Measurements from ENCODE around the gene FGF1. TPM values are rescaled to one million over a fixed set of nuclear protein-coding genes. Genes with fewer than 3 reads are reported as not detected.

The FGF1 gene
- total RNA-seq, 4 donors from 2014 or later, result 0.38 to 5.4 (median 0.65) TPM

GRCh38 chr5:142615948-142616347 is 69.9 kb downstream of the FGF1 start:
- no peak overlapping the region for H3K4me3 ChIP-seq (ENCODE audit: low read depth, poor library complexity, severe bottlenecking)
- TF ChIP-seq CTCF (IDR thresholded peaks at IDR 0.05) (no peak), POLR2A (IDR thresholded peaks at IDR 0.05) (no peak)
- intact Hi-C loops (cut with DNase I; ENCODE audit: low total_unique reads), result no loop called here
- no peak for DNase-seq (ENCODE audit: low spot score in 2 of 2)
- 86 to 92% methylated on average over 2 of the region's 2 CpGs for WGBS, 2 donors

GRCh38 chr5:142614054-142614453 is 71.8 kb downstream of the FGF1 start:
- H3K4me3 ChIP-seq (ENCODE audit: low read depth, poor library complexity, severe bottlenecking), result no peak overlapping the region
- TF ChIP-seq POLR2A (IDR thresholded peaks at IDR 0.05) (no peak), CTCF (IDR thresholded peaks at IDR 0.05) (no peak)
- no peak for DNase-seq (ENCODE audit: low spot score in 2 of 2)
- 81 to 84% methylated on average over 7 of the region's 7 CpGs for WGBS, 2 donors
- intact Hi-C loops (cut with DNase I; ENCODE audit: low total_unique reads), result no loop called here

DNA sequence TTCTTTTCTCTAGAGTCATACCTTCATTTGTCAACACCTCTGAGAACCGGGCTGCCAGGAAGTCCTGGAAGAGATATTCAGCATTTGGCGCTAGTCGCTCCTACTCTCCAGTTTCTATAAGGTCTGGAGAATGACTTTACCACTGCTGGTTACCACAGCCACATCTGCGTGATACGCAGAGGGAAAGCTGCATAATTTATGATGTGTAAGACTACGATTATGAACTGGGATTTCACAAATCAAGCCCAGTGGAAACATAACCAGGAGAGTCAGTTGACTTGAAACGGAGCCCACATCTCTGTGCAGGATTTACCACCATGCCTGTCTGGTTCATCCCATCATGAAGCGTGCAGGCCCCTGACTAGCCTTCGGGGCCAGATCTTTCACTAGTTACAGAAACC is 72.6 kb downstream of the FGF1 start:
- WGBS, 2 donors, result 77 to 80% methylated on average over 9 of the region's 9 CpGs
- DNase-seq (ENCODE audit: low spot score in 2 of 2), result no peak
- intact Hi-C loops (cut with DNase I; ENCODE audit: low total_unique reads), result no loop called here
- TF ChIP-seq CTCF (IDR thresholded peaks at IDR 0.05) (no peak), POLR2A (IDR thresholded peaks at IDR 0.05) (no peak)
- no peak overlapping the region for H3K4me3 ChIP-seq (ENCODE audit: low read depth, poor library complexity, severe bottlenecking)

- no peak for TF ChIP-seq CTCF (IDR thresholded peaks at IDR 0.05)
- TF ChIP-seq POLR2A (IDR thresholded peaks at IDR 0.05), result no peak
- intact Hi-C loops (cut with DNase I; ENCODE audit: low total_unique reads), result no loop called here
- H3K4me3 ChIP-seq (ENCODE audit: low read depth, poor library complexity, severe bottlenecking), result no peak overlapping the region
- peak in 1 of 2 donors; percentile 57 for DNase-seq (ENCODE audit: low spot score in 2 of 2)
- WGBS, 2 donors, result 75 to 79% methylated on average over 8 of the region's 8 CpGs
These were observed 73.2 kb downstream of the FGF1 start for GRCh38 chr5:142612494-142613270.

DNA sequence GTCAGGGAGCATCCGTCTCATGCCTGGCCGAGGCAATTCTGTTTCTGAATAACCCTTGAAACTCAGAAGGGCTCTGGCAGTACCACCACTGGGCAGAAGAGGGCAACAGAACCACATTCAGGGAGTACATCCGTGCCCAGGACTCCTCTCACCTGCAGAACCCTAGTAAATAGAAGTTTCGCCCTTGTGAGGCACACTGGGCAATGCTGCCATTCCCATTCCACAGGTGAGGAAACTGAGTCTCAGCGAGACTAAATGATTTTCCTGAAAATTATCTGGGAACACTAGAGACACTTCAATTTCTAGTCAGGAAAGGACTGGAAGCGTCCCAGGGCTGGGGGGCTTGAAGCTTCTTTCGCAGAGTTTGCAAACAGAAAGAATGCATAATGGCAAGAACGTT is 74.7 kb downstream of the FGF1 start:
- peak; percentile 66 to 89 for DNase-seq (ENCODE audit: low spot score in 2 of 2)
- H3K4me3 ChIP-seq (ENCODE audit: low read depth, poor library complexity, severe bottlenecking), result no peak overlapping the region
- TF ChIP-seq POLR2A (IDR thresholded peaks at IDR 0.05) (no peak), CTCF (IDR thresholded peaks at IDR 0.05) (no peak)
- intact Hi-C loops (cut with DNase I; ENCODE audit: low total_unique reads), result no loop called here
- 32 to 37% methylated on average over 8 of the region's 8 CpGs for WGBS, 2 donors
